DOHH2 (cell line): ENCODE measurements around the gene ATE1.

ENCODE experiments used
- H3F3A ChIP-seq: fragments of 200-600 bp; sonication (generic), shearing (Covaris generic); 2 replicates; pipeline ENCODE4 v1.6.0; 2016; ENCODE audit warnings: antibody characterized with exemption, mild to moderate bottlenecking; ENCODE audit not compliant: control insufficient read depth, insufficient read depth
- H3K27ac ChIP-seq: fragments of 200-600 bp; sonication (generic); 2 replicates; pipeline ENCODE4 v1.5.1; 2014; ENCODE audit warnings: low read depth, mild to moderate bottlenecking, low read length, moderate library complexity
- H3K27me3 ChIP-seq: fragments of 200-600 bp; sonication (generic); 2 replicates; pipeline ENCODE4 v1.6.1; 2014; ENCODE audit warnings: mild to moderate bottlenecking, low read length, mixed read lengths; ENCODE audit not compliant: control insufficient read depth
- H3K36me3 ChIP-seq: fragments of 200-600 bp; sonication (generic); 2 replicates; pipeline ENCODE4 v1.6.1; 2014; ENCODE audit warnings: mild to moderate bottlenecking, low read length, moderate library complexity, mixed read lengths; ENCODE audit not compliant: control insufficient read depth
- H3K4me1 ChIP-seq: fragments of 200-600 bp; sonication (generic); 2 replicates; pipeline ENCODE4 v1.6.1; 2014; ENCODE audit warnings: mild to moderate bottlenecking, low read length, mixed read lengths; ENCODE audit not compliant: control insufficient read depth
- H3K4me2 ChIP-seq: fragments of 200-600 bp; sonication (generic); 2 replicates; pipeline ENCODE4 v1.6.0; 2014; ENCODE audit warnings: mild to moderate bottlenecking, low read length, moderate library complexity
- H3K4me3 ChIP-seq: fragments of 200-600 bp; sonication (generic); 2 replicates; pipeline ENCODE4 v1.5.1; 2014; ENCODE audit warnings: mild to moderate bottlenecking, low read length, mixed read lengths
- H3K79me2 ChIP-seq: fragments of 200-600 bp; sonication (generic); 2 replicates; pipeline ENCODE4 v1.6.1; 2014; ENCODE audit warnings: mild to moderate bottlenecking, low read length, mixed read lengths; ENCODE audit not compliant: control insufficient read depth
- H3K9me2 ChIP-seq: fragments of 200-600 bp; sonication (generic); replicated peaks from 2 replicates; pipeline ENCODE4 v1.6.1; 2014; ENCODE audit warnings: mild to moderate bottlenecking, low read length, mixed read lengths; ENCODE audit not compliant: control insufficient read depth
- H3K9me3 ChIP-seq: fragments of 200-600 bp; sonication (generic); 2 replicates; pipeline ENCODE4 v1.6.1; 2014; ENCODE audit warnings: antibody characterized with exemption, low read length, mixed read lengths; ENCODE audit not compliant: control insufficient read depth, insufficient read depth
- H4K20me1 ChIP-seq: fragments of 200-600 bp; sonication (generic); 2 replicates; pipeline ENCODE4 v1.6.0; 2014; ENCODE audit warnings: low read depth, mild to moderate bottlenecking, antibody characterized with exemption, low read length, moderate library complexity; ENCODE audit not compliant: control insufficient read depth, insufficient read depth
- EZH2phosphoT487 ChIP-seq: fragments of 200-600 bp; sonication (generic); IDR thresholded peaks from 2 replicates; pipeline ENCODE4 v1.6.1; 2017; ENCODE audit warnings: borderline replicate concordance, mild to moderate bottlenecking, antibody characterized with exemption, low read length, moderate library complexity, mixed read lengths
- TF ChIP-seq, protein P1 (sequence below): fragments of 200-600 bp; sonication (generic); IDR thresholded peaks from one replicate; pipeline ENCODE4 v1.5.1; 2014; ENCODE audit warnings: antibody characterized with exemption, mild to moderate bottlenecking, low read depth, low read length; ENCODE audit not compliant: poor library complexity, severe bottlenecking

Gene ATE1

GRCh38 chr10:121961456-121961855, 33.6 kb upstream of the ATE1 start:
- peaks cover 61% of the 10 kb centered on the region for H3K36me3 ChIP-seq
- H3K4me2 ChIP-seq: no peak overlapping the region
- no peaks in the 10 kb centered on the region for H4K20me1 ChIP-seq
- no peak overlapping the region for H3K27ac ChIP-seq
- H3K9me2 ChIP-seq: no peaks in the 10 kb centered on the region
- H3K27me3 ChIP-seq: no peaks in the 10 kb centered on the region
- H3K9me3 ChIP-seq: no peaks in the 10 kb centered on the region
- no peak overlapping the region for H3K4me3 ChIP-seq
- TF ChIP-seq EZH2phosphoT487: no peak
- TF ChIP-seq, protein P1, sequence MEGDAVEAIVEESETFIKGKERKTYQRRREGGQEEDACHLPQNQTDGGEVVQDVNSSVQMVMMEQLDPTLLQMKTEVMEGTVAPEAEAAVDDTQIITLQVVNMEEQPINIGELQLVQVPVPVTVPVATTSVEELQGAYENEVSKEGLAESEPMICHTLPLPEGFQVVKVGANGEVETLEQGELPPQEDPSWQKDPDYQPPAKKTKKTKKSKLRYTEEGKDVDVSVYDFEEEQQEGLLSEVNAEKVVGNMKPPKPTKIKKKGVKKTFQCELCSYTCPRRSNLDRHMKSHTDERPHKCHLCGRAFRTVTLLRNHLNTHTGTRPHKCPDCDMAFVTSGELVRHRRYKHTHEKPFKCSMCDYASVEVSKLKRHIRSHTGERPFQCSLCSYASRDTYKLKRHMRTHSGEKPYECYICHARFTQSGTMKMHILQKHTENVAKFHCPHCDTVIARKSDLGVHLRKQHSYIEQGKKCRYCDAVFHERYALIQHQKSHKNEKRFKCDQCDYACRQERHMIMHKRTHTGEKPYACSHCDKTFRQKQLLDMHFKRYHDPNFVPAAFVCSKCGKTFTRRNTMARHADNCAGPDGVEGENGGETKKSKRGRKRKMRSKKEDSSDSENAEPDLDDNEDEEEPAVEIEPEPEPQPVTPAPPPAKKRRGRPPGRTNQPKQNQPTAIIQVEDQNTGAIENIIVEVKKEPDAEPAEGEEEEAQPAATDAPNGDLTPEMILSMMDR: no peak
- H3K4me1 ChIP-seq: no peaks in the 10 kb centered on the region
- no peaks in the 10 kb centered on the region for H3K79me2 ChIP-seq
- no peaks in the 10 kb centered on the region for H3F3A ChIP-seq

GRCh38 chr10:121959671-121960070, 31.8 kb upstream of the ATE1 start:
- no peaks in the 10 kb centered on the region for H3K79me2 ChIP-seq
- H3K4me3 ChIP-seq: no peak overlapping the region
- H3K9me3 ChIP-seq: no peaks in the 10 kb centered on the region
- H3K27me3 ChIP-seq: no peaks in the 10 kb centered on the region
- no peaks in the 10 kb centered on the region for H3K4me1 ChIP-seq
- no peak overlapping the region for H3K27ac ChIP-seq
- H4K20me1 ChIP-seq: no peaks in the 10 kb centered on the region
- H3K4me2 ChIP-seq: no peak overlapping the region
- no peaks in the 10 kb centered on the region for H3K9me2 ChIP-seq
- TF ChIP-seq, protein P1: no peak
- no peak for TF ChIP-seq EZH2phosphoT487
- no peaks in the 10 kb centered on the region for H3F3A ChIP-seq
- H3K36me3 ChIP-seq: peaks cover 52% of the 10 kb centered on the region

DNA sequence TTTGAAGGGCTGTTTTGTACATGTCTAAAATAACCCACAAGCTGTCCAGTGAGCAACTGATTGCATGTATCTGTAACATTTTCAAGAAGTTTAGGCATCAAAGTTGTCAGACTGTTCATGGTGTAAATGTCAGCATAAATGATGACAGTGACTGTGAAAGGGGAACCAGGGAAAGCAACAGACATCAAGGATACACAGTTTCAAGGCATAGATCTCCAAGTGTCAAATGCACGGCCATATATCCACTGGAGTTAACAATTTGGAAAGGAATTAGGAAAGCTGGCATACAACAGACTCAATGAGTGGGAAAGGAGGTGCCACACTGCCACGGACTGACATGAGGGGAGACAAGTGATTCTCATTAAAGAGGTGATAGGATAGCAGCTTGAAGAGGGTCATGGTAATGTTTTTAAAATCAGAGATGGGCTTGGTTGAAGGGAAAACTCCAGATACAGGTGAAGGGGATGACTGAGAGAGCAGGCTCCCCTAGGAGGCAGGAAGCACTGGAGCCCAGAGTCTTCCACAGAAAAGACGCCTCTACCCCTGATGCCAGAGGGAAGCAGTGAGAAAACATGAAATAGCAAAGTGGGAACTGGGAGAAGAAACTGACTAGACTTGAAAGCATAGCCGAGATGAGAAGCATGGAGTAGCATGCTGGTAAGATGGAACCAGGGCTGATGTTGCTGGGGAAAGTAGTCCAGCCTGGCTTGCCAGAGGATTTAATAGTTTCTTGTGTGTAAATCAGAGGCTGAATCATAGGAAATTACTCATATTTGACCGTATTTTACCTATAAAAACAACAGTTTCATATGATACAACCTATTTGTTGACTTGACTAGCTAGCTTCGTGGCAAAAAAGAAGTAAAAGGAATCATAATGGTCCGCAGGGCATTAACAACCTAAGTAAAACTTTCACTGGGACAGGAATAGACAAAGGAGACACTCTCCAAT, 28.6 kb upstream of the ATE1 start:
- Histone ChIP-seq H3K9me2 (no peaks in the 10 kb centered on the region), H3K4me3 (no peak overlapping the region), H3F3A (no peaks in the 10 kb centered on the region; the same call in 1 of the 2 replicates), H3K4me1 (no peaks in the 10 kb centered on the region), H3K27ac (no peak overlapping the region), H3K4me2 (no peak overlapping the region), H4K20me1 (no peaks in the 10 kb centered on the region), H3K9me3 (no peaks in the 10 kb centered on the region), H3K36me3 (peaks cover 44% of the 10 kb centered on the region), H3K79me2 (no peaks in the 10 kb centered on the region), H3K27me3 (no peaks in the 10 kb centered on the region)
- no peak for TF ChIP-seq EZH2phosphoT487
- TF ChIP-seq, protein P1: no peak
